ENCODE data around the gene NPAS3. TPM values are rescaled to one million over a fixed set of nuclear protein-coding genes. Genes with fewer than 3 reads are reported as not detected.

NPAS3 gene
- total RNA-seq, 1 experiment from 2014 or later: 1.9 TPM

DNA sequence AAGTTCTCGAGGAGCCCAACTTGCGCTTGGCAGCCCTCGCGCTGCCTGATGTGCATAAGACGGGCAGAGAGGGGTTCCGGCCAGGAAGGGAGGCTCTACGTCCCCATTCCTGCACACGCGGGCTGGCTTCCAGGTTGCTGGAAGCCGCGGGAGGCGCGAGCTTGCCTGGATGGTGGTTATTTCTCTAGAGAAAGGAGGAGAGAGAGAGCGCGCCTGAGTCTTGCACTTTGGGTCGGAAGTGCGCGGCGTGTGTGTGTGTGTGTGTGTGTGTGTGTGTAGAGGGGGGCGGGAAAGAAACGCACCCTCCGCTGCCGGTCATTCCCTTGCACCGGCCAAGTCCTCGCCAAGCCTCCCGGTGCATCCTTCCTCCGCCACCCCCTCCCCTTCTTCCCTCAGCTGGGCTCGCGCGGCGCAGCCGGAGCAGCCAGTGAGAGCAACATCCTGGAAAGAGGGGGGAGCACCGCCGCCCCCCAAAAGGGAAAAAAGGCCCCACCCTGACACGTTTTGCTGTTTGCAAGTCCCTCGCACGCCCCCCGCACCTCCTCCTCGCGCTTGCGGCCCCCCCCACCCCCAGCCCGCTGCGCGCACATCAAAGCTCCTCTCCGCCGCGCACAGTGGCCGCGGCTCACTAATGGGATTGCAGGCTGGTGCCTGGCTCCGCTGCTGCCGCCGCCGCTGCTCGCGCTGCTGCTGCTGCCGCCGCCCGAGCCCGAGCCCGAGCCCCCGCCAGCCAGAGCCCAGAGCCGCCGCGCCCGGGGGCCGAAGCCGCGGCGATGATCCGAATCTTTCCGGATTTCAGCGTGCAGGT is 4.4 kb upstream of the NPAS3 start:
- Histone ChIP-seq H3K27me3 (no peaks in the 10 kb centered on the region; the same call in 1 of the 2 replicates), H3K9me3 (no peaks in the 10 kb centered on the region), H3K36me3 (no peaks in the 10 kb centered on the region), H3K4me3 (peak overlapping the region; percentile 46)
- peak; percentile 36 for DNase-seq

DNA sequence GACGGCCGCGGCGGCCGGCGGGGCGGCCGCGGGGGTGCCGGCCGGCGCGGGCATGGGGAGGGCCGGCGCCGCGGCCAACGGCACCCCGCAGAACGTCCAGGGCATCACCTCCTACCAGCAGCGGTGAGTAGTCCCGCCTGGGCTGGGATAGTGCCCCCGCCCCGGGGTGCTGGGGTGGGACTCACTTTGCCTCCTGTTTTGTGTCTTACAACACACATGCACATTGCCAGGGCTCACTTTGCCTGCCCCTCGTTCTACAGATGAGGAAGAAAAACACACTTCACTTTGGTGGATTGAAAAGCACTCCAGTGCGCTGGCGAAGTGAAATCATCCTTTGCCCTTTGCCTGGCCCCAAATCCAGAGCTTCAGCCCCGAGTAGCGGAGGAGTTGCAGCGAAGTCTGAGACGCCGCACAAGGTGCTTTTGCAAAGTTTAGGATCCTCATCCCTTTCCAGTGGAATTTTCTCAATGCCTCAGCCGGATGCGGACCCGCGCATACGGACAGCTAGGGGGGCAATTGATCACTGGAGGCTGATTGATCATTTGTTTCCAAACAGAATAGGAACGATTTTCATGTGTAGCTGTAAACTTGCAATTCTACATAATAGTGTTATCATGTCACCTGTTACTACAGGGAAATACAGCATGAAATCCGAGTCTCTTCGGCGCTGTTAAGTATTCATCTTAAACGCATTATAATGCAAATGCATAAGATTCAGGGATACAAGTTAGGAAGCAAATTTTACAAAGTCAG is 3.6 kb upstream of the NPAS3 start:
- H3K36me3 ChIP-seq: no peaks in the 10 kb centered on the region
- peak; percentile 13 for DNase-seq
- no peaks in the 10 kb centered on the region; the same call in 1 of the 2 replicates for H3K27me3 ChIP-seq
- H3K4me3 ChIP-seq: peak overlapping the region; percentile 22
- H3K9me3 ChIP-seq: no peaks in the 10 kb centered on the region

DNA sequence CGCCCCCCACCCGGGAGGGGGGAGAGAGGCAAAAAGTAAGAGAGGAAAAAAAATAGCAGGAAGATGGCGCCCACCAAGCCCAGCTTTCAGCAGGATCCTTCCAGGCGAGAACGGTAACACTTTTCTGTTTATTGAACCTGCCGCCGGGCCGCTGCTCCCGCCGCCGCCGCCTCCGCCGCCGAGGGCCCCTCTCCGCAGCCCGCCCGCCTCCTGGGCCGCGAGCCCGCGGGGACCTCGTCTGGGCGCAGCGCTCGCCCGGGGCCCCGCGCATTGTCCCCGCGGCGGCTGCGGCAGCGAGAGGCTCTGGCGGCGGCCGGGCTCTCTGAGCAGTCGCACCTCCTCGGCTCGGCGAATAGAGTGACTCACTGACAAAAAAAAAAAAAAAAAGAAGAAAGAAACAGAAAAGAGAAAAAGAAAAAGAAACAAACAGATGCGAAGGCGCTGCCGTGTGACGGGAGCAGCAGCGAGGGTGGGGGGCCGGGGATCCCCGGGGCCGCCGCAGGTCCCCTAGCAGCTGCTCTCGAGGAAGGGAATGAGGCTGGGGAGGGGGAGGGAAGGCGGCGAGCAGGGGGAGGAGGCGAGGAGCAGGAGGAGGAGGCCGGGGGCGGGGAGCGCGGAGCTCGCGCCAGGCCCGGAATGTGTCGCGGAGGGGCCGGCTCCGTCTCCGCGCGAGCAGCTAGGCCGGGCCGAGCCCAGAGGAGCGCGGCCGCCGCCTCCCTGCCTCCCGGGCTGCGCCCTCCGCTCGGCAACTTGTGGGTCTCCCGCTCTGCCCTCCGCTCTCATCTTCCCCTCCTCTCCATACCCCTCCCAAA is 781 bp downstream of the NPAS3 start:
- Histone ChIP-seq H3K27me3 (no peaks in the 10 kb centered on the region; the same call in 1 of the 2 replicates), H3K9me3 (no peaks in the 10 kb centered on the region), H3K36me3 (no peaks in the 10 kb centered on the region), H3K4me3 (peak overlapping the region; percentile 47)
- DNase-seq: peak; percentile 81

DNA sequence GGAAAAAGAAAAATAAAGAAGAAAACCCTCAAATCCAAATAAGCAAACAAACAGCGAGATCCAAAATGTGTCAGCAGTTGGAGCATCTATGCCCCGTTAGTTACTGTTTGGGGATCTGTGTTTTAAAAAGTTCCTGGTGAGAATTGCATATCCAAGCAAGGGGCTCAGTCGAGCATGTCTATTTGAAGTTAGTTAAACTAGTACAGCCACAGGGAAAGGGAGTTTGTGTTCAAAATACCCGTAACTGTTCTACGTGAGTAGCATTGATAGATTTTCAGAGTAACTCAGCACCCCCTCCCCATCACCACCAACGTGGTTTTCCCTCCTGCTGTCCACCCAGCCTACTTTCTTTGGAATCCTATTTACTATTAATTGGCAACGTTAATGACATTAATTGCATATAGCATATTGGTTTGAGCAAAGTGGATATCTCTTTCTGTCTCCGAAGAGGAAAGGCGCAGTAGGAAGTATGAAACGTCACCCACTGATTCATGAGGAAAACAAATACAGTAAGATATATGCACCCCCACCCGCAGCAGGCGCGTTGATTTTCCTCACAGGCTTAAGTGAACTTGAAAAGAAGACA is 1.5 kb downstream of the NPAS3 start:
- no peak for DNase-seq
- H3K27me3 ChIP-seq: no peaks in the 10 kb centered on the region; the same call in 1 of the 2 replicates
- no peaks in the 10 kb centered on the region for H3K36me3 ChIP-seq
- peak overlapping the region; percentile 47 for H3K4me3 ChIP-seq
- H3K9me3 ChIP-seq: no peaks in the 10 kb centered on the region

DNA sequence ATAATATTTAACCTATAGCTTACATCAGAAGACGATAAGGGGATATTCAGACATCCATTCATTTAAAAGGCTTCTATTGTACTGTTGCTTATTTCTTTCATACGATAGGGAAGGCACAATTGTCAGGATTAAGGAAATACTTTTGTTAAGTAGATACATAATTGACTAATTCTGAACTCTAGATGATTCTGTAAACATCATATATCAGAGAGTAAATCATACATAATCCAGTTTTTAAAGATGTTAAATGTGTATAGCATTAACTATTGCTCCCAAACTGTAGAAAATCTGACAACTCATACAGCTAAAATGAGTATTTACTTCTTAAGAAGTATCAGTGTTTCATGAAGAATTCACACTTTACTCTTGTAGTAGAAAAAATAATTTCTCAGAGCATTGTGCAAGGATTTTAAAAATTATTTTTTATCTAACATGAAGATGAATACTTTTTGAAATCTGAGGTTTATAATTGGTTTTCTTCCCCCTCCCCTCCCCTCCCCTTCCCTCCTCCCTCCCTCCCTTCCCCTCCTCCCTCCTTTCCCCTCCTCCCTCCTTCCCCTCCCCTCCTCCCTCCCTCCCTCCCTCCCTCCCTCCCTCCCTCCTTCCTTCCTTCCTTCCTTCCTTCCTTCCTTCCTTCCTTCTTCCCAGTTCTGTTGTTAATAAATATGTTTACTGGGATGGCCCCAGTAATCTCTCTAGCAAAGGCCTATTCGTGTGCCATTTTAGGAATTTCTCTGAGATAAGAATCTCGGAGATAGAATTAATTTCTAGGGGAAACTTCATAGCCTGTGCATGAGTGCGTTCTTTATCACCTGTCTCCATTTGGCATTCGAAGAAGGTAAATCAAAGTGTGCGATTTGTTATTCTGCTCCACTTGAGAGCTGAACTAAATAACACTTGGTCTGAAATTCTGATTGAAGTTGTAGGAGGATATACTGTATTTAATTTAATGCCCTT is 2.3 kb downstream of the NPAS3 start:
- H3K27me3 ChIP-seq: no peaks in the 10 kb centered on the region
- H3K4me3 ChIP-seq: no peak overlapping the region
- no peaks in the 10 kb centered on the region for H3K9me3 ChIP-seq
- no peaks in the 10 kb centered on the region for H3K36me3 ChIP-seq
- DNase-seq: no peak

DNA sequence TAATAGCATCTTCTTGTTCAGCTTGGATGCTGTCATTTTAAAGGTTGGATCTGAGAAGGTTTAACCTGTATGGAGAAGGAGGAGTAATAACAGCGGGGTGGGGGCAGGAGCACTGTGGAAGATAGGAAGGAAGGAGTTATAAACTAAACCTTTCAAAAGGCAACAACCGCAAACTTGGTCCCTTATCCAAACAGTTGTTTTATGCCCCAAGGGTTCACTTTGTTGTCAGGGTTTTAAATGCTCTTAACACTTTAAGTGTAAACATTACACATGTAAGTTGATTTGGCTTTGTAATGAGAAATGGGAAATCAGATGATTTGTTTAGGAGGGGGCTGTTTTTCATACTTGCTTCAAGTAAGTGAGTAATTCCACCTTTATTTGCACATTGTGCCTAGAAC is 3.0 kb downstream of the NPAS3 start:
- no peaks in the 10 kb centered on the region for H3K27me3 ChIP-seq
- no peak for DNase-seq
- H3K9me3 ChIP-seq: no peaks in the 10 kb centered on the region
- no peaks in the 10 kb centered on the region for H3K36me3 ChIP-seq
- no peak overlapping the region for H3K4me3 ChIP-seq

DNA sequence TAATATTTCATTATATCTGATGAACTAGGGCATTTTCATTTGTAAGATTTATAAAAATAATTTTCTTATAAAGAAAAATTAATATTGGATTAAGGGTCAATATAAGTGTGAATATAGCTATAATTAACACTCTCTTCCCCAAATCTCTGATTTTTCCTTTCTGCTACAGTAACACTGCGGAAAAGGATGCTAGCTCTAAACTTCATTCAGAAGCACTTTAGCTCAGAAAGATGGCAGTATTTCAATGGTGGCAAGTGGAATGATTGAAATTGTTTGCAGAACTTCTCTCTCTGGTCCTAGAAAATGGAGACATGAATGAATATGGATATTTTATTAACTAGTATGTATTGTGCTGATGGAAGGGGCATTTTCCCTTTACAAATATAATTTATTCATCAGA is 8.4 kb downstream of the NPAS3 start:
- H3K27me3 ChIP-seq: no peaks in the 10 kb centered on the region
- no peaks in the 10 kb centered on the region for H3K9me3 ChIP-seq
- DNase-seq: no peak
- H3K36me3 ChIP-seq: no peaks in the 10 kb centered on the region
- no peak overlapping the region for H3K4me3 ChIP-seq

DNA sequence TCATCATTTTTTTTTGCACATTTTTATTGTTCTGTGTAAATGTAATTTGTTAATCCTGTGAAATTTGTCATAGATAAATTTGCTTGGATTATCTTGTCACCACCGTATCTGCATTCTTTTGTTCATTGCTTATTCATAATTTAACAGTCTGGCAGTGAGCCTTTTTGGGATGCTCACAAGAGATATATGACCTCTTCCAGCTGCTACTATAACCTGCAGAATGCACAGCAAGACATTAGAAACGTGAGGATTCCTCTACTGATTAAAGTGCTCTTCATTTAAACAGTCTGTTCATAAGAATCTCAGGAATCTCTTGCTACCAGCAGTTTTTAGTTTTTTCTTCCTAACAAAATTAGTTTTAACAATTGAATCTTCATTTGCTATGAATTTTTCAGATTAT is 9.1 kb downstream of the NPAS3 start:
- no peaks in the 10 kb centered on the region for H3K9me3 ChIP-seq
- H3K4me3 ChIP-seq: no peak overlapping the region
- no peak for DNase-seq
- H3K36me3 ChIP-seq: no peaks in the 10 kb centered on the region
- no peaks in the 10 kb centered on the region for H3K27me3 ChIP-seq

DNA sequence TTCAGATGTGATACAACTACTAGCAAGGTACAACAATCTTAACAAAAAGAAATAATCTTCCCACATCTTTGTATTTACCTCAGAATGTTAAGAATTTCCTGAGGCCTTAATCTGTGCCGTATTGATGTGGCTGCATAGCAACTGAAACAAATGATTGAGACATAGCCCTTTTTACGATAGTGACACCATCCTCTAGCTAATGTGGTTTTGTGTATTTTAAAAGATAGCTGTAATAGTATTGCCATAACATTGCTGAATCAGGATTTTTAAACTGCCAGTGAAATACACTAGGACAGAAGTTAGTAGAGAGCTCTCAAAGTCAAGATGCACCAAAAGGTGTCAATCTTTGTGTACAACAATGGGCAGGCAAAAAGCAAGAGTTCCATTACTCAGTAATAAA is 11.9 kb downstream of the NPAS3 start:
- Histone ChIP-seq H3K9me3 (no peaks in the 10 kb centered on the region), H3K36me3 (no peaks in the 10 kb centered on the region), H3K27me3 (no peaks in the 10 kb centered on the region), H3K4me3 (no peak overlapping the region)
- DNase-seq: no peak

DNA sequence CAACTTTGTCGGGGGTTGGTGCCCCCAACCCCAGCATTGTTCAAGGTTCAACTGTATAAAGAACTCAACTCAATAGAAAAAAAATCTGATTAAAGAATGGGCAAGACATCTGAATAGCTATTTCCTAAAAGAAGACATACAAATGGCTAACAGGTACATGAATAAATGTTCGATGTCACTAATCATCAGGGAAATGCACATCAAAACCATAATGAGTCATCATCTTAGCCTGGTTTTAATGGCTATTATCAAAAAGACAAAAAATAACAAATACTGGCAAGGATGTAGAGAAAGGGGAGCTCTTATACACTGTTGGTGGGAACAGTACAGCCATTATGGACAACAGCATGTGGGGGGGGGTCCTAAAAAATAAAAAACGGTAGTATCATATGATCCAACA is 28.7 kb downstream of the NPAS3 start:
- H3K36me3 ChIP-seq: no peaks in the 10 kb centered on the region
- no peak for DNase-seq
- no peak overlapping the region for H3K4me3 ChIP-seq
- H3K27me3 ChIP-seq: no peaks in the 10 kb centered on the region
- H3K9me3 ChIP-seq: no peaks in the 10 kb centered on the region

DNA sequence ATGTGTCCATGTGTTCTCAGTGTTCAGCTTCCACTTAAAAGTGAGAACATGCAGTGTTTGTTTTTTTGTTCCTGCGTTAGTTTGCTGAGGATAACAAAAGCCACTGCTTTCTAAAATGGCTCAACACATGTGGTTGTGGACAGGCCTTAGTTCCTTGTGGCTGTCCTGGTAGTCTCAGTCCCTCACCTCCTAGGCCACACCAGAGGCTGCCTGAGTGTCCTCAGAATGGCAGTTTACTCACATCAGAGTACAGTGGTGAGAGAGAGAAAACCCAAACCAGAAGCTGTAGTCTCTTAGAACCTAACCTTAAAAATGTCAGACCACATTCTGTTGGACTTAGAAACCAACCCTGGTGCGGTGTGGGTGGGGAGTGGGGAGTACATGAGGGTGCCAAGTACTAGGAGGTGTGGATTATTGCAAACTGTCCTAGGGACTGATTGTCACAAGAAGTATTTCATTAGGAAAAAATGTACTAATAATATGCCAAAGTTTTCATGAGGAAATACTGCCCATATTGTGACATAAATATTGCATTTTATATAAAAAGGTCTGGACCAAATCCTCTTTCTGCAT is 30.4 kb downstream of the NPAS3 start:
- Histone ChIP-seq H3K9me3 (no peaks in the 10 kb centered on the region), H3K36me3 (no peaks in the 10 kb centered on the region), H3K4me3 (no peak overlapping the region), H3K27me3 (no peaks in the 10 kb centered on the region)
- DNase-seq: no peak

DNA sequence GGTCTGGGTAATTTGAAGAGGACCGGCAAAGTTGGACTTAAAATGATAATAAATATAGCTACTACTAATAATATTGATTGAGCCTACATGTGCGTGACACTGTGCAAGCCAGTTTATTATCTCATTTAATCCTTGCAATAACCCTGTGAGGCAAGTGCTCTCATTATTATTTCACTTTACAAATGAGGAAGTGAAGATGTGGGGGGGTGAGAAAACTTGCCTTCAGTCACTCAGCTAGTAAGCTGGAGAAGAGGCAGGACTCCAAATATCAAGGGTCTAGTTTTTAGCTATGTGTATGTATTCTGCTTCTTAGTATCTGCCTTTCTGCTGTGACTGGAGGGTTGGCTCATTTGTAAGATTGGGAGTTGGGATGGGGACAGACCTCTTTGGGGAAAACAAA is 39.2 kb downstream of the NPAS3 start:
- no peaks in the 10 kb centered on the region for H3K9me3 ChIP-seq
- no peaks in the 10 kb centered on the region for H3K27me3 ChIP-seq
- no peak for DNase-seq
- H3K36me3 ChIP-seq: no peaks in the 10 kb centered on the region
- H3K4me3 ChIP-seq: no peak overlapping the region

DNA sequence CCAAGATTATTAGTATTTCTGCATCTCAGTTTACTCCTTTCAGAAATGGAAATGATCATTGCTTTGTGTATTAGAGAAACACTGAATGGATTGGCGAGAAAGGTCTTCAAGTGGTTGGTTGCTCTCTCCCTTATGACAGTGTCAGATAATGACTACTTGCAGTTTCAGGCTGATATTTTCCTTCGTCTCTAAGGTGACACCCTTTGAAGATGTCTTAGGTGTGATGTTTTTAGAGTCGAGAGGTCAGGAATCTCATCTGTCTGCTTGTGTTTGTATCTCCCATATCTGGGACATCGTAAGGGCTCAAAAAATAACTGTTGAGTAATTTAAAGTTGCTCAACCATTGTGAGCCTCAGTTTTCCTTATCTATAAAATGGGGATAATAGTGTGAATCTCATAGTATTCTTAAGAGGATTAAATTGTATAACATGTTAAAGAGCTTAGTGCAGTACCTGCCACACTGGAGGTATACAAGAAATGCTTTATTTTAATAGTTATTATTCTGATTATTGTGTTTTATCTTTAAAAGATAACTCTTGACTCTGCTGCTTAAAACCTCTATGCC is 40.1 kb downstream of the NPAS3 start:
- DNase-seq: no peak
- Histone ChIP-seq H3K9me3 (no peaks in the 10 kb centered on the region), H3K36me3 (no peaks in the 10 kb centered on the region), H3K27me3 (no peaks in the 10 kb centered on the region), H3K4me3 (no peak overlapping the region)

DNA sequence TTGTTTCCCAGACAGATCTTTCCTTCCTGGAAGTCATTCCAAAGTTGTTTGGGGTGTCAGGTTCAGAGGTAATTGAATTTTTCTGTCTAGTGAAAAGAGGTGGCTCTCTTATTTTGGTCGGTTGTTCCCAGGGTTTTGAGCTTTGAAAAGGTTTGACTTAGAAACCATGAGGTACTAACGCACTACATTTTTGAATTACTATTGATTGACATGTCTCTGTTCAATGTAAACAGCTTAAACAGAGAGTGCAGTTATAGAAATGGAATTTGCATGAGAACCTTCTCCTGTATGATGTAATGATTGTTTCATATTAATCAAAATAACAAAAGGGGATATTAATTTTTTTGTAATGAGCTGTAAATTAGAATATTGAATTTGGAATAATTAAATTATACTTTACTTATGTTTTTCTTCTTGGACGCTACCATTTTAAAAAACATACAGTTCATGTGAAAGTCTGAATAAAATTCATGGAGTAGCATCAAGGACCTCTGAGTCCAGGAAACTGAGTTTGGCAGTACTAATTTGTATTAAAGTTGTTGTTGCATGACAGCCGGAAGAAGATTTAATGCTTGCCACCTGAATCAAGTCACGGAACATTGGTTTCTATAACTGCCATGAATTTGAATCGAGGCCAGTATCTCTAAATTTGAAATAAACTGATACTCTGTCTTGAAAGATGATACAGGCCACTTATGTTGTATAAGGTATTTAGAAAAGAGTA is 41.7 kb downstream of the NPAS3 start:
- no peaks in the 10 kb centered on the region for H3K36me3 ChIP-seq
- no peak for DNase-seq
- H3K9me3 ChIP-seq: no peaks in the 10 kb centered on the region
- no peak overlapping the region for H3K4me3 ChIP-seq
- H3K27me3 ChIP-seq: no peaks in the 10 kb centered on the region

Data from MG63 (cell line).